ENCODE results near the gene DDX25.

DDX25 gene

GRCh38 chr11:125968354-125968753, 64.0 kb downstream of the DDX25 start:
- no peak for DNase-seq (ENCODE audit: low read depth in 1 of 2, low spot score in 1 of 2)

GRCh38 chr11:125971618-125972017, 67.3 kb downstream of the DDX25 start:
- no peak for DNase-seq (ENCODE audit: low read depth in 1 of 2, low spot score in 1 of 2)

- no peak for DNase-seq (ENCODE audit: low read depth in 1 of 2, low spot score in 1 of 2)
Observed at GRCh38 chr11:125974284-125974683, 70.0 kb downstream of the DDX25 start.

GRCh38 chr11:125975634-125976033, 71.3 kb downstream of the DDX25 start:
- DNase-seq (ENCODE audit: low read depth in 1 of 2, low spot score in 1 of 2): no peak

GRCh38 chr11:125976156-125976555, 71.8 kb downstream of the DDX25 start:
- no peak for DNase-seq (ENCODE audit: low read depth in 1 of 2, low spot score in 1 of 2)

- no peak for DNase-seq (ENCODE audit: low read depth in 1 of 2, low spot score in 1 of 2)
Observed at GRCh38 chr11:125977333-125977732, 73.0 kb downstream of the DDX25 start.

- DNase-seq (ENCODE audit: low read depth in 1 of 2, low spot score in 1 of 2): no peak
Observed at GRCh38 chr11:125978181-125978716, 73.9 kb downstream of the DDX25 start.

All from activated T-helper 1 cell treated with anti-CD3 and anti-CD28 coated beads, Interleukin-2, amount 50 U/mL, for 16 hours (primary cell).